HL-60 (cell line): ENCODE data around the gene ADAMTS3.

ENCODE experiments used
- DNase-seq, 2 experiments: peaks; one replicate each; pipeline ENCODE4 v3.0.0-alpha.2; 2010 to 2020; ENCODE audit warnings: low read depth in 1 of 2, low spot score in 1 of 2
- H3K27ac ChIP-seq: fragments of 250-450 bp; sonication (Bioruptor Pico); replicated peaks from 2 replicates; pipeline ENCODE4 v1.5.1; 2020; ENCODE audit warnings: mild to moderate bottlenecking, moderate library complexity
- H3K27me3 ChIP-seq: fragments of 250-450 bp; sonication (Bioruptor Pico); 2 replicates; pipeline ENCODE4 v1.5.1; 2021; ENCODE audit warnings: mild to moderate bottlenecking, moderate library complexity; ENCODE audit not compliant: insufficient read depth, poor library complexity, severe bottlenecking
- H3K4me3 ChIP-seq: replicated peaks from 2 replicates; pipeline ENCODE4 v1.5.1; 2011; ENCODE audit warnings: mild to moderate bottlenecking, control low read depth, low read length; ENCODE audit not compliant: insufficient read depth
- GABPA ChIP-seq: IDR thresholded peaks from 2 replicates; pipeline ENCODE4 v1.6.1; 2012; ENCODE audit warnings: low read depth
- POLR2AphosphoS5 ChIP-seq: IDR thresholded peaks from 2 replicates; pipeline ENCODE4 v1.6.1; 2012; ENCODE audit warnings: low read depth
- SPI1 ChIP-seq: IDR thresholded peaks from 2 replicates; pipeline ENCODE4 v1.6.1; 2012; ENCODE audit warnings: low read depth, mild to moderate bottlenecking, borderline replicate concordance
- TF ChIP-seq, protein P1 (sequence below): IDR thresholded peaks from 2 replicates; pipeline ENCODE4 v1.6.1; 2012; ENCODE audit warnings: low read depth; ENCODE audit not compliant: insufficient replicate concordance
- TF ChIP-seq, protein P2 (sequence below): IDR thresholded peaks from one replicate; pipeline ENCODE4 v1.5.1; 2011; ENCODE audit warnings: low read length, control low read depth, inconsistent platforms; ENCODE audit not compliant: insufficient read depth

ADAMTS3 gene

DNA sequence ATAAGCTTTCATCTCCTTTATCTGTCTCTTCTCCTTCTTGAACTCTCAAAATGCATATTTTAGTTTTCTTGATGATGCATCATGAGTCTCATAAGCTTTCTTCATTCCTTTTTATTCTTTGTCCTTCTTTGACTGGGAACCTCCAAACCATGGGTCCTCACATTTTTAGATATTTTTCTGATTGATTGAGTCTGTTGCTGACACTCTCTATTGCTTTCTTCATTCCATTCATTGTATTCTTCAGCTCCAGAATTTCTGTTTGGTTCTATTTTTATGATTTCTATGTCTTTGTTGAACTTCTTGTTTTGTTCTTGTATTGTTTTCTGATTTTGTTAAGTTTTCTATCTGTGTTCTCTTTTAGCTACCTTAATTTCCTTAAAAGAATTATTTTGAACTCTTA is 74.9 kb downstream of the ADAMTS3 start:
- TF ChIP-seq, protein P1, sequence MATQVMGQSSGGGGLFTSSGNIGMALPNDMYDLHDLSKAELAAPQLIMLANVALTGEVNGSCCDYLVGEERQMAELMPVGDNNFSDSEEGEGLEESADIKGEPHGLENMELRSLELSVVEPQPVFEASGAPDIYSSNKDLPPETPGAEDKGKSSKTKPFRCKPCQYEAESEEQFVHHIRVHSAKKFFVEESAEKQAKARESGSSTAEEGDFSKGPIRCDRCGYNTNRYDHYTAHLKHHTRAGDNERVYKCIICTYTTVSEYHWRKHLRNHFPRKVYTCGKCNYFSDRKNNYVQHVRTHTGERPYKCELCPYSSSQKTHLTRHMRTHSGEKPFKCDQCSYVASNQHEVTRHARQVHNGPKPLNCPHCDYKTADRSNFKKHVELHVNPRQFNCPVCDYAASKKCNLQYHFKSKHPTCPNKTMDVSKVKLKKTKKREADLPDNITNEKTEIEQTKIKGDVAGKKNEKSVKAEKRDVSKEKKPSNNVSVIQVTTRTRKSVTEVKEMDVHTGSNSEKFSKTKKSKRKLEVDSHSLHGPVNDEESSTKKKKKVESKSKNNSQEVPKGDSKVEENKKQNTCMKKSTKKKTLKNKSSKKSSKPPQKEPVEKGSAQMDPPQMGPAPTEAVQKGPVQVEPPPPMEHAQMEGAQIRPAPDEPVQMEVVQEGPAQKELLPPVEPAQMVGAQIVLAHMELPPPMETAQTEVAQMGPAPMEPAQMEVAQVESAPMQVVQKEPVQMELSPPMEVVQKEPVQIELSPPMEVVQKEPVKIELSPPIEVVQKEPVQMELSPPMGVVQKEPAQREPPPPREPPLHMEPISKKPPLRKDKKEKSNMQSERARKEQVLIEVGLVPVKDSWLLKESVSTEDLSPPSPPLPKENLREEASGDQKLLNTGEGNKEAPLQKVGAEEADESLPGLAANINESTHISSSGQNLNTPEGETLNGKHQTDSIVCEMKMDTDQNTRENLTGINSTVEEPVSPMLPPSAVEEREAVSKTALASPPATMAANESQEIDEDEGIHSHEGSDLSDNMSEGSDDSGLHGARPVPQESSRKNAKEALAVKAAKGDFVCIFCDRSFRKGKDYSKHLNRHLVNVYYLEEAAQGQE: no peak
- TF ChIP-seq GABPA: no peak
- TF ChIP-seq POLR2AphosphoS5: no peak
- no peak for TF ChIP-seq SPI1
- TF ChIP-seq, protein P2, sequence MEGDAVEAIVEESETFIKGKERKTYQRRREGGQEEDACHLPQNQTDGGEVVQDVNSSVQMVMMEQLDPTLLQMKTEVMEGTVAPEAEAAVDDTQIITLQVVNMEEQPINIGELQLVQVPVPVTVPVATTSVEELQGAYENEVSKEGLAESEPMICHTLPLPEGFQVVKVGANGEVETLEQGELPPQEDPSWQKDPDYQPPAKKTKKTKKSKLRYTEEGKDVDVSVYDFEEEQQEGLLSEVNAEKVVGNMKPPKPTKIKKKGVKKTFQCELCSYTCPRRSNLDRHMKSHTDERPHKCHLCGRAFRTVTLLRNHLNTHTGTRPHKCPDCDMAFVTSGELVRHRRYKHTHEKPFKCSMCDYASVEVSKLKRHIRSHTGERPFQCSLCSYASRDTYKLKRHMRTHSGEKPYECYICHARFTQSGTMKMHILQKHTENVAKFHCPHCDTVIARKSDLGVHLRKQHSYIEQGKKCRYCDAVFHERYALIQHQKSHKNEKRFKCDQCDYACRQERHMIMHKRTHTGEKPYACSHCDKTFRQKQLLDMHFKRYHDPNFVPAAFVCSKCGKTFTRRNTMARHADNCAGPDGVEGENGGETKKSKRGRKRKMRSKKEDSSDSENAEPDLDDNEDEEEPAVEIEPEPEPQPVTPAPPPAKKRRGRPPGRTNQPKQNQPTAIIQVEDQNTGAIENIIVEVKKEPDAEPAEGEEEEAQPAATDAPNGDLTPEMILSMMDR: no peak
- DNase-seq: no peak

DNA sequence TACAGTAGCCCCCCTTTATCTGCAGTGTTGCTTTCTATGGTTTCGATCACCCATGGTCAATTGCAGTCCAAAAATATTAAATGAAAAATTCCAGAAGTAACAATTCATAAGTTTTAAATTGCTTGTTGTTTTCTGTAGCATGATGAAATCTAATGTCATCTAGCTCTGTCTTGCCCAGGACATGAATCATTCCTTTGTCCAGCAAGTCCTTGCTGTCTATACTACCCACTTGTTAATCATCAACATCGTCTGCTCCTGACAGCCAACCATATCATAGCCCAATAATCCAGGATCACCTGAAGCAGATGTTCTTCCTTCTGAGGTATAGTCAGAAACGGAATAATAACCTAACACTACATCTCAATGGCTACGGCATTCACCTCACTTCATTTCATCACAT is 79.8 kb downstream of the ADAMTS3 start:
- DNase-seq: no peak
- TF ChIP-seq, protein P2: no peak
- TF ChIP-seq GABPA (no peak), SPI1 (no peak), POLR2AphosphoS5 (no peak)
- TF ChIP-seq, protein P1: no peak
- H3K27ac ChIP-seq: no peak overlapping the region

More for the DNA sequence above, 74.9 kb downstream of the ADAMTS3 start:
- Histone ChIP-seq H3K4me3 (no peak overlapping the region), H3K27me3 (no peaks in the 10 kb centered on the region), H3K27ac (no peak overlapping the region)

DNA sequence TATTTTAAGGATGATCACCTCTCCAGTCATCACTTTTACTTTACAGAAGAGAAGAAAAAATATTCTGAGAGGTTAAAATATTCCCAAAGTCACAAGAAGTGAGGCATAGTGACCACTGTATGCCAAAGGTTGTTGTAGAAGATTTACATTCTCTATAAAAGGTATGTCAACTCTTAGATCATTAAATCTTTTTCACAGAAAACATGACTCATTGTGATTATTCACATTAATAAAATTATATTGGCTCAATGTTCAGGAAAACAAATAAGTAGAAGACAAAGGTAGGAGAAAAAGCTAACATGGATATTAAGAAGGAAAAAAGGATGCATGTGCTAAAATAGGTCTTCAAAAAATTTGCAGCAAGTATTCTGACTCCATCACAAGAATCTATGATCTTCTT is 82.0 kb downstream of the ADAMTS3 start:
- TF ChIP-seq SPI1 (no peak), POLR2AphosphoS5 (no peak), GABPA (no peak)
- TF ChIP-seq, protein P2: no peak
- TF ChIP-seq, protein P1: no peak
- no peak overlapping the region for H3K4me3 ChIP-seq
- DNase-seq: no peak
- H3K27ac ChIP-seq: no peak overlapping the region
- no peaks in the 10 kb centered on the region for H3K27me3 ChIP-seq

More for the DNA sequence above, 79.8 kb downstream of the ADAMTS3 start:
- H3K4me3 ChIP-seq: no peak overlapping the region
- H3K27me3 ChIP-seq: no peaks in the 10 kb centered on the region
